Osteoblast (primary cell): ENCODE measurements around the gene HSH2D. TPM values are rescaled to one million over a fixed set of nuclear protein-coding genes. Genes with fewer than 3 reads are reported as not detected.

Experiments
- DNase-seq: peaks from one replicate; pipeline ENCODE4 v3.0.0; 2011; ENCODE audit warnings: low spot score, mixed read lengths; ENCODE audit not compliant: insufficient read length; ENCODE audit errors: missing footprints
- H2AFZ ChIP-seq: 2 replicates; pipeline ENCODE4 v1.6.0; 2011; ENCODE audit warnings: mild to moderate bottlenecking, low read length
- H3K27ac ChIP-seq: 2 replicates; pipeline ENCODE4 v1.5.1; 2011; ENCODE audit warnings: mild to moderate bottlenecking, low read depth, low read length, moderate library complexity
- H3K27me3 ChIP-seq: 2 replicates; pipeline ENCODE4 v1.6.0; 2012; ENCODE audit warnings: mild to moderate bottlenecking, control low read depth, inconsistent platforms, low read length, moderate library complexity; ENCODE audit not compliant: insufficient read depth
- H3K36me3 ChIP-seq: 2 replicates; pipeline ENCODE4 v1.5.1; 2011; ENCODE audit warnings: mild to moderate bottlenecking, low read length, control low read depth, moderate library complexity; ENCODE audit not compliant: insufficient read depth
- H3K4me1 ChIP-seq: 2 replicates; pipeline ENCODE4 v1.5.1; 2011; ENCODE audit warnings: mild to moderate bottlenecking, low read length, control low read depth, moderate library complexity; ENCODE audit not compliant: insufficient read depth
- H3K4me2 ChIP-seq: 2 replicates; pipeline ENCODE4 v1.6.0; 2011; ENCODE audit warnings: mild to moderate bottlenecking, low read length; ENCODE audit not compliant: insufficient read depth
- H3K4me3 ChIP-seq: fragments of 200-600 bp; sonication (generic); 3 replicates; pipeline ENCODE4 v1.5.1; 2012; ENCODE audit warnings: mild to moderate bottlenecking, low read length, inconsistent platforms; ENCODE audit not compliant: insufficient read depth
- H3K79me2 ChIP-seq: 2 replicates; pipeline ENCODE4 v1.6.0; 2012; ENCODE audit warnings: mild to moderate bottlenecking, low read length, control low read depth, inconsistent platforms; ENCODE audit not compliant: insufficient read depth
- H3K9me3 ChIP-seq: 2 replicates; pipeline ENCODE4 v1.5.1; 2011; ENCODE audit warnings: low read depth, low read length, control low read depth
- H4K20me1 ChIP-seq: 2 replicates; pipeline ENCODE4 v1.6.0; 2012; ENCODE audit warnings: mild to moderate bottlenecking, low read length, control low read depth; ENCODE audit not compliant: insufficient read depth
- total RNA-seq: library from RNA; depleted of rRNA; stranded (reverse); fragments of >200 nt; gene quantifications from 2 replicates; pipeline ENCODE4 v1.2.3, GENCODE V29; 2012
- TF ChIP-seq, protein P1 (sequence below): IDR thresholded peaks from 2 replicates; pipeline ENCODE4 v1.5.1; 2011; ENCODE audit warnings: mild to moderate bottlenecking, low read depth, low read length, moderate library complexity; ENCODE audit errors: extremely low read depth

Gene HSH2D
- total RNA-seq, 1 donor, result 0.36 TPM

DNA sequence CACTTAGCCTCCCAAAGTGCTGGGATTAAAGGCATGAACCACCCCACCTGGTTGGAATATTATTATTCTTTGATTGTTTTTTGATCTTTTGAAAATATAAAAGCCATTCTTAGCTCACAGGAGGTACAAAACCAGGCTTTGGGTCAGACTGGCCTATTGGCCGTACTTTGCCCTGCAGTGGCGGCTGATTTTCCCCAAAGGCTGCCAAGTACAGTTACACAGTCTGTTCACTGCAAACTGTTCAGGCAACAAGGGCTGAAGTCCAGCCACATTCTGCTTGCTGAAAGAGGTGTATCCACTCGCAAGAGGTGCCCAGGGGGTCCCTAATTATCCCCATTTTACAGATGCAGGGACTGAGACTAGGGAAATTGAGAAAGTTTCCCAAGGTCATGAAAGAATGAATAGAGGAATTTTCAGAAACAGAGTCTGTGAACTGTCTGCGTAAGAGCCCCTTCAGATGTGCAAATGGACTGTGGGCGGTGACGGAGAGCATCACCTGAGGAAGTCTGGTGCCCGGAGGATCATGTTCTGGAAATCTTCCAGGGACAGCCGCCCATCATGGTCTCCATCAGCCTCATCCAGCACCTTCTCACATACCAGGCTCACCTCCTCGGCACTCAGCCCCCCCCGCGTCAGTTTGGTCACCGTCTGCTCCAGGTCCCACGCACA lies 20.9 kb downstream of the HSH2D start:
- Histone ChIP-seq H2AFZ (no peak overlapping the region), H3K4me1 (peaks cover 16% of the 10 kb centered on the region), H3K4me2 (no peak overlapping the region), H3K36me3 (no peaks in the 10 kb centered on the region), H3K27me3 (no peaks in the 10 kb centered on the region), H3K4me3 (no peak overlapping the region), H3K9me3 (no peaks in the 10 kb centered on the region), H3K79me2 (no peaks in the 10 kb centered on the region), H3K27ac (no peak overlapping the region), H4K20me1 (no peaks in the 10 kb centered on the region)
- TF ChIP-seq, protein P1, sequence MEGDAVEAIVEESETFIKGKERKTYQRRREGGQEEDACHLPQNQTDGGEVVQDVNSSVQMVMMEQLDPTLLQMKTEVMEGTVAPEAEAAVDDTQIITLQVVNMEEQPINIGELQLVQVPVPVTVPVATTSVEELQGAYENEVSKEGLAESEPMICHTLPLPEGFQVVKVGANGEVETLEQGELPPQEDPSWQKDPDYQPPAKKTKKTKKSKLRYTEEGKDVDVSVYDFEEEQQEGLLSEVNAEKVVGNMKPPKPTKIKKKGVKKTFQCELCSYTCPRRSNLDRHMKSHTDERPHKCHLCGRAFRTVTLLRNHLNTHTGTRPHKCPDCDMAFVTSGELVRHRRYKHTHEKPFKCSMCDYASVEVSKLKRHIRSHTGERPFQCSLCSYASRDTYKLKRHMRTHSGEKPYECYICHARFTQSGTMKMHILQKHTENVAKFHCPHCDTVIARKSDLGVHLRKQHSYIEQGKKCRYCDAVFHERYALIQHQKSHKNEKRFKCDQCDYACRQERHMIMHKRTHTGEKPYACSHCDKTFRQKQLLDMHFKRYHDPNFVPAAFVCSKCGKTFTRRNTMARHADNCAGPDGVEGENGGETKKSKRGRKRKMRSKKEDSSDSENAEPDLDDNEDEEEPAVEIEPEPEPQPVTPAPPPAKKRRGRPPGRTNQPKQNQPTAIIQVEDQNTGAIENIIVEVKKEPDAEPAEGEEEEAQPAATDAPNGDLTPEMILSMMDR, result no peak
- DNase-seq, result no peak

DNA sequence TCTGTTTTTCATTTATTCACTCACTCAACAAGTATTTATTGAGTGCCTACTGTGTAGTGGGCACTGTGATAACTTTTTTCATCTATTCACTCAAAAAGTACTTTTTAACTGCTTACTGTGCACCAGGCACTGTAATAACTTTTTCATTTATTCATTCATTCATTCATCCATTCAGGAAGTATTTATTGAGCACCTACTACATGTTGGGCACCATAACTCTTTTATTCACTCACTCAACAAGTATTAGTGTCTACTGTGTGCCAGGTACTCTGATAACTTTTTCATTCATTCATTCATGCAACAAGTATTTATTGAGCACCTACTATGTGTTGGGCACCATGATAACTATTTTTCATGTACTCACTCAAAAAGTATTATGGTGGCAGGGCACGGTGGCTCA lies 22.9 kb downstream of the HSH2D start:
- H3K27me3 ChIP-seq, result no peaks in the 10 kb centered on the region
- no peak overlapping the region for H2AFZ ChIP-seq
- no peaks in the 10 kb centered on the region for H4K20me1 ChIP-seq
- peaks cover 5% of the 10 kb centered on the region for H3K4me1 ChIP-seq
- no peak overlapping the region for H3K4me3 ChIP-seq
- TF ChIP-seq, protein P1, result no peak
- no peaks in the 10 kb centered on the region for H3K9me3 ChIP-seq
- H3K4me2 ChIP-seq, result no peak overlapping the region
- no peaks in the 10 kb centered on the region for H3K36me3 ChIP-seq
- no peak overlapping the region for H3K27ac ChIP-seq
- DNase-seq, result no peak
- no peaks in the 10 kb centered on the region for H3K79me2 ChIP-seq

DNA sequence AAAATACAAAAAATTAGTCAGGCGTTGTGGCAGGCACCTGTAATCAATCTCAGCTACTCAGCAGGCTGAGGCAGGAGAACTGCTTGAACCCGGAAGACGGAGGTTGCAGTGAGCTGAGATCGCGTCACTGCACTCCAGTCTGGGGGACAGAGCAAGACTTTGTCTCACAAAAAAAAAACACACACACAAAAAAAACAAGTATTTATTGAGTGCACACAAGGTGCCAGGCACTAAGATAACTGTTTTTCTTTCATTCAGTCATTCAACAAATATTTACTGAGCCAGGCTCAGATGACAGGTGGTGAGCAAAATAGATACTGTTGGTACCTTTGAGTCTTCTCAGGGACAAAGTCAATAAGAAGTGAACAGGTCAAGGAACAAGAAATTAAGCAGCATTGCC lies 23.6 kb downstream of the HSH2D start:
- H3K4me3 ChIP-seq, result no peak overlapping the region
- TF ChIP-seq, protein P1, result no peak
- no peaks in the 10 kb centered on the region for H3K36me3 ChIP-seq
- H2AFZ ChIP-seq, result no peak overlapping the region
- H3K4me2 ChIP-seq, result no peak overlapping the region
- no peaks in the 10 kb centered on the region for H3K9me3 ChIP-seq
- no peaks in the 10 kb centered on the region for H4K20me1 ChIP-seq
- H3K79me2 ChIP-seq, result no peaks in the 10 kb centered on the region
- DNase-seq, result no peak
- no peaks in the 10 kb centered on the region for H3K27me3 ChIP-seq
- no peaks in the 10 kb centered on the region for H3K4me1 ChIP-seq
- H3K27ac ChIP-seq, result no peak overlapping the region

DNA sequence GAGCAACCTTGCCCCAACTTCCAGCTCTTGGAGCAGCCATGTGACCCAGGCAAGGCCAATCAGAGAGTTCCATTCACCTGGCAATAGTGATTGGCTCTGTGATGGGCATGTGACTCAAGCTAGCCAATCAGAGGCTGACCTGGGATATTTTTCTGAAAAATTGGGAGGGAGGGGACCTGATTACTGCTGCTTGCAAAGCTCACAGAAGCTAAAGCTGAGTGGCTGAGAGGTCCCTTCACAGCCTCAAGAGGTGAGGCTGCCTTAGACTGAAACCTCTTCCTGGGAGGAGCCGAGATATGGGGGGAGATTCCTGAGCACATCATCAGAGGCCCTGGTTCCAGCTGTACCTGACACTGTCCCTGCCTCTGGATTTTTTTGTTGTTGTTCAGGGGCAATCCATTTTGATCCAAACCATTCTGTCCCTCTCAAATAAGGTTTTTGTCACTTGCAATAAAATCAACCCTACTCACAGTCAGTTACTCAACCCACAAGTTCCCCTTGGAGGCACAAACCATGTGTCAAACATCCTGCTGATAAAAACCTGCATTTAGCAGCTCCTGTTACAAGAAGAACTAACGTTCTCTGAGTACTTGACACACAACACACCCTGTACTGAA lies 25.1 kb downstream of the HSH2D start:
- DNase-seq, result peak; percentile 69
- no peaks in the 10 kb centered on the region for H3K27me3 ChIP-seq
- no peaks in the 10 kb centered on the region for H3K4me1 ChIP-seq
- no peak overlapping the region for H3K4me2 ChIP-seq
- H3K9me3 ChIP-seq, result no peaks in the 10 kb centered on the region
- TF ChIP-seq, protein P1, result no peak
- H4K20me1 ChIP-seq, result no peaks in the 10 kb centered on the region
- no peaks in the 10 kb centered on the region for H3K36me3 ChIP-seq
- no peak overlapping the region for H3K27ac ChIP-seq
- no peak overlapping the region for H3K4me3 ChIP-seq
- H3K79me2 ChIP-seq, result no peaks in the 10 kb centered on the region
- H2AFZ ChIP-seq, result no peak overlapping the region
